Stimulated activated CD8-positive, alpha-beta memory T cell treated with anti-CD3 and anti-CD28 coated beads, Interleukin-4, amount 100 ng/mL, for 4 hours (primary cell): ENCODE measurements around the gene LMNB1.
A peak's percentile ranks its signal among the peaks of the same experiment; 100 is the strongest.
"Not testable (repeated sequence)": the region's sequence is repeated elsewhere in the genome, so short reads cannot be mapped to it uniquely, and the experiment has no call there.

Source experiments
- DNase-seq, 2 donors: peaks; one replicate each; pipeline ENCODE4 v3.0.0-alpha.2; 2020; ENCODE audit warnings: low read depth in 2 of 2, low spot score in 1 of 2

The LMNB1 gene, protein sequence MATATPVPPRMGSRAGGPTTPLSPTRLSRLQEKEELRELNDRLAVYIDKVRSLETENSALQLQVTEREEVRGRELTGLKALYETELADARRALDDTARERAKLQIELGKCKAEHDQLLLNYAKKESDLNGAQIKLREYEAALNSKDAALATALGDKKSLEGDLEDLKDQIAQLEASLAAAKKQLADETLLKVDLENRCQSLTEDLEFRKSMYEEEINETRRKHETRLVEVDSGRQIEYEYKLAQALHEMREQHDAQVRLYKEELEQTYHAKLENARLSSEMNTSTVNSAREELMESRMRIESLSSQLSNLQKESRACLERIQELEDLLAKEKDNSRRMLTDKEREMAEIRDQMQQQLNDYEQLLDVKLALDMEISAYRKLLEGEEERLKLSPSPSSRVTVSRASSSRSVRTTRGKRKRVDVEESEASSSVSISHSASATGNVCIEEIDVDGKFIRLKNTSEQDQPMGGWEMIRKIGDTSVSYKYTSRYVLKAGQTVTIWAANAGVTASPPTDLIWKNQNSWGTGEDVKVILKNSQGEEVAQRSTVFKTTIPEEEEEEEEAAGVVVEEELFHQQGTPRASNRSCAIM

DNA sequence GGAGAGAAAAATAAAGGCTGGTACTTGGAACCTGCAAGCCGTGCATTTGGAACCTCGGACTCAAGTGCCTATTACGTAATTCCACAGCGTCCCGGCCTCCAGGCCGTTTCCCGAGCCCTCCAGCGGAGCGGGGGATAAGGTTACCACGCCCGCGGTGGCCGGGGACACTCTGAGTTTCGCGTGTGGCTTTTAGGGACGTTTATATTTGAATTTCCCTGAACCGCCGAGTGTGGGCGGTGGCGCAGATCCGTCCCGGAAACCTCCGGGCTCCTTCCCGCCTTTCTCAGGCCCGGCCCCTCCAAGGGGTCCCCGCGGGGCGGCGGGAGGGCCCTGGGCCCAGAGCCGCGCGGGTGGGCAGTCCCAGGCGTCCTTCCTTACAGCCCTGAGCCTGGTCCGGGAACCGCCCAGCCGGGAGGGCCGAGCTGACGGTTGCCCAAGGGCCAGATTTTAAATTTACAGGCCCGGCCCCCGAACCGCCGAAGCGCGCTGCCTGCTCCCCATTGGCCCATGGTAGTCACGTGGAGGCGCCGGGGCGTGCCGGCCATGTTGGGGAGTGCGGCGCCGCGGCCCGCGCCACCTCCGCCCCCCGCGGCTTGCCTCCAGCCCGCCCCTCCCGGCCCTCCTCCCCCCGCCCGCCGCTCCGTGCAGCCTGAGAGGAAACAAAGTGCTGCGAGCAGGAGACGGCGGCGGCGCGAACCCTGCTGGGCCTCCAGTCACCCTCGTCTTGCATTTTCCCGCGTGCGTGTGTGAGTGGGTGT is at the start of gene LMNB1:
Gene LMNB1, plus strand, starts transcription at position 638 of the 758 bp plus-strand sequence. CDS start 373 bp downstream, outside the sequence.
- DNase-seq: peak; percentile 74 to 87

DNA sequence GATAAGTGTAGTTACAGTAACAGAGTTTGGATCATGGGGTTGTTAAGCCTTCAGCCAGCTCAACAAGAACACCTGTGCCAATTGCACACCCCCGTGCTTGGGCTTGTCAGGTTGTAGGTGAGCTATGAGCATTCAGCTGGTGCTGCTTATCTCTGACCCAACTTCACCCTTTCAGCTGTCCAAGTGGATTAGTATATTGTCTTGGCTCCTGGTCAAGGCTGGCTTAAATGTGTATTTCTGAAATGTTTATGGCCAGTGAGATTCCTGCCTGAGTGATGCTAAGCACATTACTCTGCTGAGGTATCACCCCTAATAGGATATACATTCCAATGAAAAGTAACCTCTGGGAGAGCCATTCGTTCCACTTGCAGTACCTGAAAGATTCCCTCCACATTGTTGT is 44.2 kb upstream of the LMNB1 start:
- DNase-seq: no peak

DNA sequence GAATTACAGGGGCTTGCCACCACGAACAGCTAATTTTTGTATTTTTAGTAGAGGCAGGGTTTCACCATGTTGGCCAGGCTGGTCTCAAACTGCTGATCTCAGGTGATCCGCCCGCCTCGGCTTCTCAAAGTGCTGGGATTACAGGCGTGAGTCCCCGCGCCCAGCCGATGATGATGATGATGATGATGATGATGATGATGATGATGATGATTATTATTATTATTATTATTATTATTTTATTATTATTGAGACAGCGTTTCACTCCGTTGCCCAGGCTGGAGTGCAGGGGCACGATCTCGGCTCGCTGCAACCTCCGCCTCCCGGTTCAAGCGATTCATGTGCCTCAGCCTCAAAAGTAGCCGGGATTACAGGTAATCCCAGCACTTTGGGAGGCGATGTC is 42.4 kb upstream of the LMNB1 start:
- DNase-seq: not testable (repeated sequence)

DNA sequence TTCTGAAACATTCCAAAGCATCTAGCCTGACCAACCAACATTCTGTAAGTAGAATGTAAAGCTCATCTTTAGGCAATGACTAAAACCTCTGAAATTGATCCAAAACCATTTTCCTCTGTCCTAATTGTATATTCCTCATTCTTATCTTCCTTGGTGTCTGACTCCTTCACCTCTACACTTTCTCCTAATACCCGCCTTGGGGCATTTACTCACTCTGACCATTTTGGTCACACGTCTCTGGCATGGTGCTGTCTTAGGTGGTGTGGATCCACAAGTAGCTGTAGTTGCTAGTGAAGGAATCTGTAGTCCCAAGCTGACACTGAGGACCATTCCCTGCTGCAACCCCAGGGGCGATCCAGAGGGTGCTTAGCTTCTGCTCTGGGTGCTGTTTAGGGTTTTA is 40.8 kb upstream of the LMNB1 start:
- DNase-seq: no peak

DNA sequence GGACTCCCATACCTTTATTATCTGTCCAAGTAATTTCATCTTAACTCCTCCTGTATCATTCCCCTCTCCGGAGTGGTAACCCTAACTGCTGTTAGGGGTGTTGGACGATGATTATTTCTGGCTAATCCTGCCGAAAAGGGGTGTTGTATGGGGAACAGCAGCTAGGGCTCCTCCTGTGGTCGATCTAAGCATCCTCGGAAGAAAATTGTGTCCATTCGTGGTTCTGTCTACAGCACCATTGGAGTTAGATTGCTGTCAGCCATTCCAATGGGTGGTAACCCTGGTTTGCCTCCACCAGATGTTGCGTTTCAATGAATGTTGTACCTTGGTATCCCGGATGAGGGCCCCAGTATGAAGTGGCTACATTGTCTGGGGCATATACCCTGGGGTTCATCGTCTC is 35.6 kb upstream of the LMNB1 start:
- DNase-seq: no peak

DNA sequence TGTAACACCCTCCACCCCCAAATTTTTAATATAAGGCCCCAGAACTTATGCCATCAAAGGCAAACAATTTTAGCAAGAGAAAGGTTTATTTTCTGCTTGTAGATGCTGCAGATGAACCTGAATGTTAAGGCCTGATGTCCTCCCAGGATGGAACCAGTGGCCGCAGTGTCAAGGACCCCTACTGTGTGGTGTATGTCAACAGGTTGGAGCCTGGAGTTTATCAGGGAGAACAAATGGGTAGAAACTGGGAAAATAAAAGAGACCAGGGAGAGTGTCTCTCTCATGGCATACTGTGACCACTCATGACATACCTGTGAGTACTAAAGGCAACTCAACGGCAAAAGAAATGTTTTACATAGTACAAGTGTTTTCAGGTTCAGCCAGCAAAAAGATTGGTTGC is 34.5 kb upstream of the LMNB1 start:
- DNase-seq: no peak

DNA sequence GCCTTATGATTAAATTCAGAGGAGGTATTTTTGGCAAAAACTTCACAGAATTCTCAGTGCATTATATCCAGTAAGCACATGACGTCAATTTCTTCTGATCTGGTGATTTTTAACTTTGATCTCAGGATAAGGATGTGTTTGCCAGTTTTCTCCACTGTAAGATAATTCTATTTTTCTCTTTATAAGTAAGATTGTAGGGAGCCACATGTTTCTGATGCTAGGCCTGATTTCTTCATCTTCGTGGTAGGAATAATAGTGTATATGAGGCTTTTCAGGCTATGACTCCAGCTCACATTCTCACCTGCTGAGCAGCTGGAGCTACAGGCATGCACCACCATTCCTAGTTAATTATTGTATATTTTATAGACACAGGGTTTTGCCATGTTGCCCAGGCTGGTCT is 32.1 kb upstream of the LMNB1 start:
- no peak for DNase-seq

DNA sequence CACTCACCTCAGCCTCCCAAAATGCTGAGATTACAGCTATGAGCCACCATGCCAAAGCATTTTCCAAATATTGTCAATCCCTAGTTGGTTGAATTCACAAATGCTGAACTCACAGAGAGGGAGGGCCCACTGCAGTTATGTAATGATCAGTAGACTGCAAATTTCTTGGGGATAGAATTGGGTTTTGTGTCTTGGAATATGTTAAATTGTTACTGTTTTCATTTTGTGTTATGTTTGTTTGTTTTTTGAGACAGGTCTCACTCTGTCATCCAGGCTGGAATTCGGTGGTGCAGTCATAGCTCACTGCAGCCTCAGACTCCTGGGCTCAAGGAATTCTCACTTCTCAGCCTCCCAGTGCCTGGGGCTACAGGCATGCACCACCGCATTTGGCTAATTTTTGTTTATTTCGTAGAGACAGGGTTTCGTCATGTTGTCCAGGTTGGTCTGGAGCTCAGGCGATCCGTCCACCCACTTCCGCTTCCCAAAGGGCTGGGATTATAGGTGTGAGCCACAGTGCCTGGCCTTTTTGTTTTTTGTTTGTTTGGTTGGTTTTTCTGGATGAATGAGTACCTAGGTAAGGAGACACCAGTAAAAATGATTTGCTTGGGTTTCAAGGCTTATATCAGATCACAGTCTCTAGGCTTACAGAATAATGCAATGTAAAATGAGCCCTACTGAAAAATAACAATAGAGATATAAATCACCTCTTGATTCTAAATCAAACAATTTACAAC is 31.5 kb upstream of the LMNB1 start:
- DNase-seq: no peak

DNA sequence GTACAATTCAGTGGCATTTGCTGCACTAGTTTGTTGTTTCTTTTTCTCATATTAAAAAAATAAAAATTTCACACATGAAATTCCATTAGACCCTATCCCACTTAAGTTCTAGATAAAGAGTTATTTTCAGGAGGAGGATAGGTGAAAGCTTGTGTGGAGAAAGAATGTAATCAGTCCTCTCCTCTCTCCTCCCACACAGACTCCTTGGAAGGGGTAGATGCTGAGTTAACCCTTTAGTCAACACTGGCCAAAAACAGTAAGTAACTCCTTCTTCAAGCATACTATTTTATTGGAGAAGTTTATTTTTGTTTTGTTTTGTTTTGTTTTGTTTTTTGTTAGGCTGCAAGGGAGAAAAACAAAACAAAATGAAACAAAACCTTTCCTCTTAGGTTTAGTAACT is 30.6 kb upstream of the LMNB1 start:
- no peak for DNase-seq

DNA sequence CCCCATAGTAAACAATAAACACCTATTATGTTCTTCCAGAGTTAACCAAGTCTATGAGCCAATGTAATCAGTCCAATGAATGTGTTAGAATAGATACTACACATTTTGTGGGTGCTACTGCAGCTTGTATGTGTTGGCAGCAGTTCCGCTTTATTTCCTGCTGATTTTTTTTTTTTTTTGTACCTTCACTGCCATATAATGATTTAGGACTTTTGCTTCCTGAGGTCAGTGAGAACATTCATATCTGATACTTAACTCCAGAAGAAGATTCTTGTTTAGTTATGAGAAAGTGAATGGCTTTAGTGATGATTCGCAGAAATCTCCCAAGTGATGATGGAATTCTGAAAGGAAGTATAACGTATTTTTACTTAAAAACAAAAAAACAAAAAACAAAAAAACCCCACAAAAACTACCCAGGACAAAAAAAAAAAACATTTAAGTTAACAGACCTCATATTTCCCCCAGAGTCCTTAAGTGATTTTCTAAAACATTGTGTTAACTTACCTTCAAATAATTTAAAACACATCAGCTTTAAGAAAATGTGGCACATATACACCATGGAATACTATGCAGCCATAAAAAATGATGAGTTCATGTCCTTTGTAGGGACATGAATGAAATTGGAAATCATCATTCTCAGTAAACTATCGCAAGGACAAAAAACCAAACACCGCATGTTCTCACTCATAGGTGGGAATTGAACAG is 24.7 kb upstream of the LMNB1 start:
- DNase-seq: no peak

DNA sequence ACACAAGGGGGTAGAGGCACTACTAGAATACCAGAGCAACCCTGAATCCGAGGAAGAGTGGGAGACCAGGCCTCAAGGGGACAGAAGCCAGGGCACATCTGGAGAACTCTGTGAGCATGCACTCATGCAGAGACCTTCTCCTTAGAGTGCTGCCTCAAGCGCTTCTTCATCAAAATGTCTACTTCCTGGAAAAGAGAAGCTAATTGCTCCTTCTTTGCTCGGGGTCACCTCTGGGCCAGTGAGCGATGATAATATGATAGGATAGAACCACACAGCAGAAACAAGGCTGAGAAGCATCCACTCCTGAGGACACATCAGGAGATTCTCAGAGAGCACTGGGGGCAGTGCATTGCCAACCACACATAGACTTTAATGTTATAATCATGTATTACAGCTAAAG is 23.7 kb upstream of the LMNB1 start:
- no peak for DNase-seq

DNA sequence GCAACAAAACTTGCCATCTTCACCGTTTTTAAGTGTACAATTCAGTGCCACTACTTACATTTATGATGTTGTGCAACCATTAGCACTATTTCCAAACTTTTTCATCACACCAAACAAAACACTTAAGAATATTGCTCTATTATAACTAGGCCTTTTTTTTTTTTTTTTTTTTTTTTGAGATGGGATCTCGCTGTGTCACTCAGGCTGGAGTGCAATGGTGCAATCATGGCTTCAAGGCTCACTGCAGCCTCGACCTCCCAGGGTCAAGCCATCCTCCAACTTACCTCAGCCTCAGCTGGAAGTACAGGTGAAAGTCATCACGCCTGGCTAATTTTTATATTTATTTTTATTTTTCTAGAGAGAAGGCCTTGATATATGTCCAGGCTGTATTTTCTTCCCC is 22.3 kb upstream of the LMNB1 start:
- DNase-seq: no peak

DNA sequence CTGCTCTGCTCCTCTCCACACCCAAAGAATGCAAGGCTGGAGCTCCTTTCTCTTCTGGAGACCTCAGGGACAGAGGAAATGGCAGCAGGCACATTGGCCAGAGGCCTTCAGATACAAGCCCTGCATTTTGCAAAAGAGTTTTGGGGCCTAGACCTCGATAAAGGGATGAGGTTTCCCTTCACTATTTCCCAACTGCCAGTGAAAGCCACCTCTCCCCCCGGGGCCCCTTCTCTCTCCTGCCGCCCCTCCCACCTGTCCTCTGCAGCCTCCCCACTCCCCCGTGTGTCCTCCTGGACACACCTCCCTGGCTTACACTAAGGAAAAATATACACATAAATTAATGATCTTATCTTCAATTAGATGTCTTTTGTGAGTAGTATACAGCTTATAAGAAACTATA is 21.3 kb upstream of the LMNB1 start:
- no peak for DNase-seq

DNA sequence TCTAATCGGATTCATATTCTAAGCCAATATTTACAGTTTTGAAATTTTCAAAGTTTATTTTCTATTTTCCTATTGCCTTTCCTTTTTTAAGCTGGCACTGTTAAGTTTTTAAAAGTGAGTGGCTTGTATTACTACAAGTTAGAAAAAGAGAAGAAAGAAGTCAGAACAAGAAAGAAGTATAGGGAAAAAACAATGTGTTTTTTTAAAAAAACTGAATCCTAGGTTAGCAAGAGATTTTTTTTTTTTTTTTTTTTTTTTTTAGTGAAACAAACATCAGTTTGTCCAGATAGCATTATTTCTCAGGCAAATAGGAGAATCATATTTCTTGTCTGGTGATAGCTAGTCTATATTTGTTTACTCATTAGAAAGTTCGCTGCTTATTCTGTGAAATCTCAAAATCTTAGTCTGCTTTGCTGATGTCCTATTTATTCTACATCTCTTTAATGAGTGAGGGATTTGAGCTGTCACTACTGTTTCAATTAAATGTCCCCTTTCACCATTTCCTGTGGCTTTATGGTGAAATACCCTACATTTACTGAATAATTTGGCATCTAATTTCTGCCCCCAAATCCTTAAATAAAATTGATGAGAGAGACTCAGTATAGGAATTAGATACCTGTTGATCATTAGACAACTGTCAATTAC is 19.1 kb upstream of the LMNB1 start:
- DNase-seq: no peak

DNA sequence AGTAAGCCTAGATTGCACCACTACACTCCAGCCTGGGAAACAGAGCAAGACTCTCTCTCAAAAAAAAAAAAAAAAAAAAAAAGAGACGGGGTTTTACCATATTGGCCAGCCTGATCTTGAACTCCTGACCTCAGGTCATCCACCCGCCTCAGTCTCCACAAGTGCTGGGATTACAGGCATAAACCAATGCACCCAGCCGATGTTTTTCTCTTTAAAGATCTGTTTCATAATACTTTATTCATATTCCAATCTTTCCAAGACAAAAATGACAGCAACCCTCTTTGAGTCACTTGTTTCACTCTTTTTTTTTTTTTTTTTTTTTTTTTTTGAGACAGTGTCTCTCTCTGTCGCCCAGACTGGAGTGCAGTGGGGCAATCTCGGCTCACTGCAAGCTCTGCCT is 13.6 kb upstream of the LMNB1 start:
- DNase-seq: no peak

DNA sequence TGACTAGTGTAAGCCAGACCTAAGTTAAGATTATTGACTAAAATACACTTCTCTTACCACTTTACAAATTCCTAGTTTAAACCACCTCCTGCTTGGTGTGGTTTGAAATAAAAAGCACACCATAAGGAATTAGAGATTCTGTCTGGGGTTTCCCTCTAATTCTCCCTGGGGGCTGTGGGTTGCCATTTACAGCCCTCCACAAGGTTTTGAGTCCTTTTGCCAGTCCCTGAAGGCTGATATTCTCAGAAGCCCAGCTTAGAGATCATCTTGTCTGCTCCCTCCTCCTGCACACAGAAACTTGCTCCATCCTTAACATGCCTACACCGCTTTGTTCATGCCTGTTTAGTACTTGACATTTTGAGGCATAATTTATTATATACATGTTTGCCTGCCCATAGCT is 7.2 kb upstream of the LMNB1 start:
- DNase-seq: no peak

DNA sequence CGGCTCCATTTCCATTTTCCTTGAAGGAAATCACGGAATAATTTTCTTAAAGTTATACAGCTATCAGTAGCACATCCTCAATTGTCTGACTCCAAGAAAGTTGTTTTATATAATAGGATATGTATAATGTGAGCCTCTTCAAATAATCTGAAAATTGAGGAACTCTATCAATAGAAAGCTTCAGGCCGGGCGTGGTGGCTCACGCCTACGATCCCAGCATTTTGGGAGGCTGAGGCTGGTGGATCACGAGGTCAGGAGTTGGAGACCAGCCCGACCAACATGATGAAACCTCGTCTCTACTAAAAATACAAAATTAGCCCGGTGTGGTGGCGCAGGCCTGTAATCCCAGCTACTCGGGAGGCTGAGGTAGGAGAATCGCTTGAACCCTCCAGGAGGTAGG is 3.4 kb upstream of the LMNB1 start:
- not testable (repeated sequence) for DNase-seq

DNA sequence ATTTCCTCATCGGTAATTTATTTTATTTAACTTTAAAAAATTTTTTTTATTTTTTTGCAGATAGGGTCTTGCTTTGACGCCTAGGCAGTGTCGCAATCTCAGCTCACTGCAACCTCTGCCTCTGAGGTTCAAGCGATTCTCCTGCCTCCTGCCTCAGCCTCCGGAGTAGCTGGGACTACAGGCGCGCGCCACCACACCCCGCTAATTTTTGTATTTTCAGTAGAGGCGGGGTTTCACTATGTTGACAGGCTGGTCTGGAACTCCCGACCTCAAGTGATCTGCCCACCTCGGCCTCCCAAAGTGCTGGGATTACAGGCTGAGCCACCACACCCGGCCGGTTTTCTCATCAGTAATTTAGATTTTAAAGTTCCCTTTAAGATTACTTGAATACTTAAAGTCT is 2.3 kb upstream of the LMNB1 start:
- DNase-seq: not testable (repeated sequence)

DNA sequence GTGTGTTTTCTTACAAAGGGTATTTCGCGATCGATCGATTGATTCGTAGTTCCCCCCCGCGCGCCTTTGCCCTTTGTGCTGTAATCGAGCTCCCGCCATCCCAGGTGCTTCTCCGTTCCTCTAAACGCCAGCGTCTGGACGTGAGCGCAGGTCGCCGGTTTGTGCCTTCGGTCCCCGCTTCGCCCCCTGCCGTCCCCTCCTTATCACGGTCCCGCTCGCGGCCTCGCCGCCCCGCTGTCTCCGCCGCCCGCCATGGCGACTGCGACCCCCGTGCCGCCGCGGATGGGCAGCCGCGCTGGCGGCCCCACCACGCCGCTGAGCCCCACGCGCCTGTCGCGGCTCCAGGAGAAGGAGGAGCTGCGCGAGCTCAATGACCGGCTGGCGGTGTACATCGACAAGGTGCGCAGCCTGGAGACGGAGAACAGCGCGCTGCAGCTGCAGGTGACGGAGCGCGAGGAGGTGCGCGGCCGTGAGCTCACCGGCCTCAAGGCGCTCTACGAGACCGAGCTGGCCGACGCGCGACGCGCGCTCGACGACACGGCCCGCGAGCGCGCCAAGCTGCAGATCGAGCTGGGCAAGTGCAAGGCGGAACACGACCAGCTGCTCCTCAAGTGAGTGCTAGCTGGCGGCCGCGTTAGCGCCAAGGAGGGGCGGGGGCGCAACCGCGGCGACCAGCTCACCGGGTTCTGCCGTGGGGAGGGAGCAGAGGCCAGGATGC is 480 bp downstream of the LMNB1 start:
- peak; percentile 7 to 32 for DNase-seq
